ENCODE data around the gene C17orf107.

DNA sequence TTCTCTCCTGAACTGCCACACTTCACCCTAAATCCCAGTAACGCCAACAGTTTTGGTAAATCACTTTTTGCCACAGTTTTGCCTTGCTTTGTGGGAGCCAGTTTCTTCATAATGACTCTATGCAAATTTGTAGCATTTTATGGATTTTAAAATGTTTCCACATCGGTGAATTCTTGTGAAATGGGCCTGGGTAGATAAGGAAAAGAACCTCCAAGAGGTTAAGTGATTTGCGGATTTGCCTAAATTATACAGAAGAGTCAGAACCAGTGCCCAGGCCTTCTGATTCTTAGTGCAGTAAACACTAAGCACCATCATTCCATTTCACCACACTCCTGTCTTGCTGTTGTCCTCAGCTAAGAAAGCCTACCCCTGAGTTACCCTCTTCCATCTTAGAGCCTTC is 48.3 kb upstream of the C17orf107 start:
- TF ChIP-seq CTCF (IDR thresholded peaks at IDR 0.05; ENCODE audit: low read depth, low read length) = no peak
- no peak for TF ChIP-seq EZH2phosphoT487 (IDR thresholded peaks at IDR 0.05; ENCODE audit: low read depth)
